GM18499 (cell line): ENCODE data around the gene TTC7B.

Source experiments
- ATAC-seq: cut with Tn5 transposase; IDR thresholded peaks from one replicate; pipeline ENCODE4 v1.9.1; 2021; ENCODE audit warnings: moderate number of reproducible peaks; ENCODE audit not compliant: insufficient read depth, unreplicated experiment

Gene TTC7B

GRCh38 chr14:90554341-90554740, 261.9 kb downstream of the TTC7B start:
- no peak for ATAC-seq

GRCh38 chr14:90553921-90554336, 262.3 kb downstream of the TTC7B start:
- no peak for ATAC-seq

GRCh38 chr14:90553298-90553920, 262.8 kb downstream of the TTC7B start:
- ATAC-seq, result no peak

GRCh38 chr14:90552465-90553297, 263.5 kb downstream of the TTC7B start:
- no peak for ATAC-seq

GRCh38 chr14:90551733-90552464, 264.3 kb downstream of the TTC7B start:
- no peak for ATAC-seq

GRCh38 chr14:90551070-90551704, 265.0 kb downstream of the TTC7B start:
- no peak for ATAC-seq

- no peak for ATAC-seq
Observed at GRCh38 chr14:90549794-90550641, 266.2 kb downstream of the TTC7B start.

GRCh38 chr14:90548455-90548854, 267.8 kb downstream of the TTC7B start:
- ATAC-seq, result no peak

- ATAC-seq, result no peak
Observed at GRCh38 chr14:90547968-90548367, 268.3 kb downstream of the TTC7B start.

GRCh38 chr14:90547250-90547649, 269.0 kb downstream of the TTC7B start:
- no peak for ATAC-seq

GRCh38 chr14:90546767-90547166, 269.5 kb downstream of the TTC7B start:
- no peak for ATAC-seq

GRCh38 chr14:90545966-90546751, 270.1 kb downstream of the TTC7B start:
- no peak for ATAC-seq

GRCh38 chr14:90545382-90545781, 270.8 kb downstream of the TTC7B start:
- no peak for ATAC-seq

- ATAC-seq, result no peak
Observed at GRCh38 chr14:90544971-90545370, 271.3 kb downstream of the TTC7B start.

- ATAC-seq, result no peak
Observed at GRCh38 chr14:90544566-90544965, 271.7 kb downstream of the TTC7B start.

- ATAC-seq, result no peak
Observed at GRCh38 chr14:90543876-90544275, 272.4 kb downstream of the TTC7B start.

GRCh38 chr14:90541076-90541634, 275.1 kb downstream of the TTC7B start:
- no peak for ATAC-seq

- ATAC-seq, result no peak
Observed at GRCh38 chr14:90540437-90540836, 275.8 kb downstream of the TTC7B start.

GRCh38 chr14:90539996-90540395, 276.2 kb downstream of the TTC7B start:
- no peak for ATAC-seq
